H1 (cell line): Measurements from ENCODE around the gene CHMP4A.
"Not testable (repeated sequence)": the region's sequence is repeated elsewhere in the genome, so short reads cannot be mapped to it uniquely, and the experiment has no call there.

Experiments used
- ATF3 ChIP-seq: IDR thresholded peaks from 2 replicates; pipeline ENCODE4 v1.6.1; 2011; ENCODE audit warnings: low read depth, mild to moderate bottlenecking, low read length; ENCODE audit not compliant: insufficient read depth
- CTCF ChIP-seq, 3 experiments: IDR thresholded peaks; 1 replicate in 2 of 3; 2 replicates in 1 of 3; pipeline versions ENCODE4 v1.5.1 to v1.6.1; 2011; ENCODE audit warnings: low read length in 3 of 3, mild to moderate bottlenecking in 3 of 3, inconsistent platforms in 2 of 3, low read depth in 1 of 3, moderate library complexity in 1 of 3; ENCODE audit not compliant: insufficient read depth in 1 of 3; ENCODE audit errors: control extremely low read depth in 1 of 3
- MAX ChIP-seq: IDR thresholded peaks from 2 replicates; pipeline ENCODE4 v1.6.1; 2012; ENCODE audit warnings: inconsistent platforms
- POLR2A ChIP-seq, 2 experiments: IDR thresholded peaks; 1 replicate in 1 of 2; 2 replicates in 1 of 2; pipeline ENCODE4 v1.6.1; 2011; ENCODE audit warnings: low read depth in 2 of 2, low read length in 2 of 2, mild to moderate bottlenecking in 2 of 2; ENCODE audit errors: control extremely low read depth in 1 of 2

- not testable (repeated sequence) for TF ChIP-seq CTCF (IDR thresholded peaks at IDR 0.05; ENCODE audit: control extremely low read depth in 1 of 3, insufficient read depth in 1 of 3, low read depth in 1 of 3, low read length in 3 of 3); MAX; ATF3; POLR2A (IDR thresholded peaks at IDR 0.05; ENCODE audit: control extremely low read depth in 1 of 2, low read depth in 2 of 2, low read length in 2 of 2)
Observed at GRCh38 chr14:24216876-24217275, 3.6 kb upstream of the CHMP4A start.
